Measurements from ENCODE around the gene DMC1. TPM values are rescaled to one million over a fixed set of nuclear protein-coding genes. Genes with fewer than 3 reads are reported as not detected.

DMC1 gene
- total and polyA plus RNA-seq, 2 of the 13 experiments (the other 11 are each of a cell fraction or from before 2014, with no cell fraction given): 0.82 TPM; not detected in 1

DNA sequence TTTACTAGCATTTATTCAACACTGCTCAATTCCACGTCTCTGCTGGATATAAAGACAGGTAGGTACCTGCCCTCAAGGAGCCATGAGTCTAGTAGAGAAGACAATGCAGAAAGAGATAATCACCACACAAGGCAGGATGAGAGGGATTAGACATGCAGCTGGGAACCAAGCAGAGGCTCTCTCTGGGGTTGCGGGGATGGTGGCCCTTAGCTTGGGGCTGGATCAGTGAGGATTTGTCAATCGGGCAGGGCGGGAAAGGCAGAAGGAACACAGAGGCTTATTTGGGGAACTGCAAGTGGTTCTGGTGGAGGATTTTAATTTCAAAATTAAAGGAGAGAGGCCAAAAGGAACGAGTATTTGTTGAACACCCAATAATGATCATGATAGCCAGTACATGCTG lies 8.5 kb upstream of the DMC1 start (continued):
- TF ChIP-seq, protein P1, sequence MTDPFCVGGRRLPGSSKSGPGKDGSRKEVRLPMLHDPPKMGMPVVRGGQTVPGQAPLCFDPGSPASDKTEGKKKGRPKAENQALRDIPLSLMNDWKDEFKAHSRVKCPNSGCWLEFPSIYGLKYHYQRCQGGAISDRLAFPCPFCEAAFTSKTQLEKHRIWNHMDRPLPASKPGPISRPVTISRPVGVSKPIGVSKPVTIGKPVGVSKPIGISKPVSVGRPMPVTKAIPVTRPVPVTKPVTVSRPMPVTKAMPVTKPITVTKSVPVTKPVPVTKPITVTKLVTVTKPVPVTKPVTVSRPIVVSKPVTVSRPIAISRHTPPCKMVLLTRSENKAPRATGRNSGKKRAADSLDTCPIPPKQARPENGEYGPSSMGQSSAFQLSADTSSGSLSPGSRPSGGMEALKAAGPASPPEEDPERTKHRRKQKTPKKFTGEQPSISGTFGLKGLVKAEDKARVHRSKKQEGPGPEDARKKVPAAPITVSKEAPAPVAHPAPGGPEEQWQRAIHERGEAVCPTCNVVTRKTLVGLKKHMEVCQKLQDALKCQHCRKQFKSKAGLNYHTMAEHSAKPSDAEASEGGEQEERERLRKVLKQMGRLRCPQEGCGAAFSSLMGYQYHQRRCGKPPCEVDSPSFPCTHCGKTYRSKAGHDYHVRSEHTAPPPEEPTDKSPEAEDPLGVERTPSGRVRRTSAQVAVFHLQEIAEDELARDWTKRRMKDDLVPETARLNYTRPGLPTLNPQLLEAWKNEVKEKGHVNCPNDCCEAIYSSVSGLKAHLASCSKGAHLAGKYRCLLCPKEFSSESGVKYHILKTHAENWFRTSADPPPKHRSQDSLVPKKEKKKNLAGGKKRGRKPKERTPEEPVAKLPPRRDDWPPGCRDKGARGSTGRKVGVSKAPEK (CRISPR knock-in tag; IDR thresholded peaks at IDR 0.05; ENCODE audit: borderline replicate concordance): no peak

DNA sequence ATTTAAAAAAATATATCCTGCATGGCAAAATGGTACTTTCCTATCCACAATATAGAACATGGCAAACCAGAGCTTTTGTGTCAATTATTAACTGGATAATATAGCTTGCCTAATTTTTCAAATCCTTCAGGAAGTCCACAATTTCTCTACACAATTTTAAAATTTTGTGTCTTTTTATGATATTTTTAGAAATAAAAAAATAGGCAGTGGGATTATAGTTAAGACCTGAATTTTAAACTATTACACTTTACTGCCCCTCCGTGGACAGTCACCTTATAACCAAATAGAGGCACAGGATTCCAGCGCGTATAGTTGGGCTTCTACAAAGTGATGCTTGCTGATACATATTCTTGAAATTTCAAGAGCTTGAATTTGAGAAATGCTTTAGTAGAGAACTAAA lies 2.1 kb upstream of the DMC1 start:
- ChIA-PET CTCF (ENCODE audit: low intra/inter-chr PET ratio, low total read pairs) (interaction anchor here (0.9 kb wide), 1 partner anchor 159 kb away, joined by 3 read pairs; no protein-coding TSS in a partner anchor), POLR2A (no interaction called here)
- in situ Hi-C loops (cut with HindIII; ENCODE audit: extremely low pct_ligation_motif_present, low pct_unique_long_range_greater_than_20kb): loop anchor here (5.0 kb wide), 1 partner anchor 160 kb away; no protein-coding TSS in a partner anchor
- intact Hi-C loops (cut with micrococcal nuclease; ENCODE audit: unreplicated experiment): no loop called here
- Histone ChIP-seq H3K36me3 (replicated peaks in 1 of 2; ENCODE audit: control insufficient read depth in 1 of 2, insufficient read depth in 2 of 2, low read length in 2 of 2) (no peaks in the 10 kb centered on the region), H3K27me3 (ENCODE audit: control insufficient read depth in 1 of 2, insufficient read depth in 2 of 2, low read length in 2 of 2) (no peaks in the 10 kb centered on the region), H3K4me1 (ENCODE audit: insufficient read depth, low read length) (peaks cover 13% of the 10 kb centered on the region), H3K79me2 (ENCODE audit: insufficient read depth, low read length) (no peaks in the 10 kb centered on the region), H3K9me3 (ENCODE audit: low read length) (no peaks in the 10 kb centered on the region), H3K4me3 (replicated peaks in 1 of 3; ENCODE audit: insufficient read depth in 1 of 3, low read depth in 2 of 3, low read length in 3 of 3) (no peak overlapping the region), H2AFZ (ENCODE audit: low read length) (no peak overlapping the region), H3K27ac (ENCODE audit: extremely low read length, insufficient read depth, low read length) (no peak overlapping the region), H4K20me1 (ENCODE audit: insufficient read depth, low read length) (no peaks in the 10 kb centered on the region), H3K4me2 (ENCODE audit: low read depth, low read length) (no peak overlapping the region), H3K9ac (ENCODE audit: insufficient read depth, low read depth, low read length) (no peak overlapping the region)
- FAIRE-seq (no peak), ATAC-seq (peak; percentile 54; the same call in 2 of the 3 replicates), DNase-seq (ENCODE audit: low spot score) (peak; percentile 38)
- WGBS (ENCODE audit: low lambda C conversion rate): 0% methylated on average over 3 of the region's 3 CpGs
- BruUV-seq (replicated peaks): no TSS peak
- no peak for TF ChIP-seq ZNF777 (CRISPR knock-in tag; IDR thresholded peaks at IDR 0.05)
- no peak for TF ChIP-seq ZMYM2 (CRISPR knock-in tag; IDR thresholded peaks at IDR 0.05)
- TF ChIP-seq STAG1 (CRISPR knock-in tag; IDR thresholded peaks at IDR 0.05): peak; percentile 72
- TF ChIP-seq, protein P2, sequence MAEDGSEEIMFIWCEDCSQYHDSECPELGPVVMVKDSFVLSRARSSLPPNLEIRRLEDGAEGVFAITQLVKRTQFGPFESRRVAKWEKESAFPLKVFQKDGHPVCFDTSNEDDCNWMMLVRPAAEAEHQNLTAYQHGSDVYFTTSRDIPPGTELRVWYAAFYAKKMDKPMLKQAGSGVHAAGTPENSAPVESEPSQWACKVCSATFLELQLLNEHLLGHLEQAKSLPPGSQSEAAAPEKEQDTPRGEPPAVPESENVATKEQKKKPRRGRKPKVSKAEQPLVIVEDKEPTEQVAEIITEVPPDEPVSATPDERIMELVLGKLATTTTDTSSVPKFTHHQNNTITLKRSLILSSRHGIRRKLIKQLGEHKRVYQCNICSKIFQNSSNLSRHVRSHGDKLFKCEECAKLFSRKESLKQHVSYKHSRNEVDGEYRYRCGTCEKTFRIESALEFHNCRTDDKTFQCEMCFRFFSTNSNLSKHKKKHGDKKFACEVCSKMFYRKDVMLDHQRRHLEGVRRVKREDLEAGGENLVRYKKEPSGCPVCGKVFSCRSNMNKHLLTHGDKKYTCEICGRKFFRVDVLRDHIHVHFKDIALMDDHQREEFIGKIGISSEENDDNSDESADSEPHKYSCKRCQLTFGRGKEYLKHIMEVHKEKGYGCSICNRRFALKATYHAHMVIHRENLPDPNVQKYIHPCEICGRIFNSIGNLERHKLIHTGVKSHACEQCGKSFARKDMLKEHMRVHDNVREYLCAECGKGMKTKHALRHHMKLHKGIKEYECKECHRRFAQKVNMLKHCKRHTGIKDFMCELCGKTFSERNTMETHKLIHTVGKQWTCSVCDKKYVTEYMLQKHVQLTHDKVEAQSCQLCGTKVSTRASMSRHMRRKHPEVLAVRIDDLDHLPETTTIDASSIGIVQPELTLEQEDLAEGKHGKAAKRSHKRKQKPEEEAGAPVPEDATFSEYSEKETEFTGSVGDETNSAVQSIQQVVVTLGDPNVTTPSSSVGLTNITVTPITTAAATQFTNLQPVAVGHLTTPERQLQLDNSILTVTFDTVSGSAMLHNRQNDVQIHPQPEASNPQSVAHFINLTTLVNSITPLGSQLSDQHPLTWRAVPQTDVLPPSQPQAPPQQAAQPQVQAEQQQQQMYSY (CRISPR knock-in tag; IDR thresholded peaks at IDR 0.05): no peak
- TF ChIP-seq SRF (IDR thresholded peaks at IDR 0.05; ENCODE audit: low read depth, low read length): no peak
- no peak for TF ChIP-seq DMAP1 (CRISPR knock-in tag; IDR thresholded peaks at IDR 0.05)
- TF ChIP-seq SYNCRIP (IDR thresholded peaks at IDR 0.05; ENCODE audit: insufficient read depth, low read depth, low read length): no peak
- no peak for TF ChIP-seq ZNF720 (CRISPR knock-in tag; IDR thresholded peaks at IDR 0.05)
- no peak for TF ChIP-seq CEBPB (IDR thresholded peaks at IDR 0.05; ENCODE audit: borderline replicate concordance, low read depth, low read length)
- TF ChIP-seq, protein P3, sequence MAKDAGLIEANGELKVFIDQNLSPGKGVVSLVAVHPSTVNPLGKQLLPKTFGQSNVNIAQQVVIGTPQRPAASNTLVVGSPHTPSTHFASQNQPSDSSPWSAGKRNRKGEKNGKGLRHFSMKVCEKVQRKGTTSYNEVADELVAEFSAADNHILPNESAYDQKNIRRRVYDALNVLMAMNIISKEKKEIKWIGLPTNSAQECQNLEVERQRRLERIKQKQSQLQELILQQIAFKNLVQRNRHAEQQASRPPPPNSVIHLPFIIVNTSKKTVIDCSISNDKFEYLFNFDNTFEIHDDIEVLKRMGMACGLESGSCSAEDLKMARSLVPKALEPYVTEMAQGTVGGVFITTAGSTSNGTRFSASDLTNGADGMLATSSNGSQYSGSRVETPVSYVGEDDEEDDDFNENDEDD (CRISPR knock-in tag; IDR thresholded peaks at IDR 0.05; ENCODE audit: borderline replicate concordance): no peak
- no peak for TF ChIP-seq SPEN (CRISPR knock-in tag; IDR thresholded peaks at IDR 0.05; ENCODE audit: low read depth)
- TF ChIP-seq ZNF326 (CRISPR knock-in tag; IDR thresholded peaks at IDR 0.05; ENCODE audit: borderline replicate concordance): no peak
- TF ChIP-seq, protein P4, sequence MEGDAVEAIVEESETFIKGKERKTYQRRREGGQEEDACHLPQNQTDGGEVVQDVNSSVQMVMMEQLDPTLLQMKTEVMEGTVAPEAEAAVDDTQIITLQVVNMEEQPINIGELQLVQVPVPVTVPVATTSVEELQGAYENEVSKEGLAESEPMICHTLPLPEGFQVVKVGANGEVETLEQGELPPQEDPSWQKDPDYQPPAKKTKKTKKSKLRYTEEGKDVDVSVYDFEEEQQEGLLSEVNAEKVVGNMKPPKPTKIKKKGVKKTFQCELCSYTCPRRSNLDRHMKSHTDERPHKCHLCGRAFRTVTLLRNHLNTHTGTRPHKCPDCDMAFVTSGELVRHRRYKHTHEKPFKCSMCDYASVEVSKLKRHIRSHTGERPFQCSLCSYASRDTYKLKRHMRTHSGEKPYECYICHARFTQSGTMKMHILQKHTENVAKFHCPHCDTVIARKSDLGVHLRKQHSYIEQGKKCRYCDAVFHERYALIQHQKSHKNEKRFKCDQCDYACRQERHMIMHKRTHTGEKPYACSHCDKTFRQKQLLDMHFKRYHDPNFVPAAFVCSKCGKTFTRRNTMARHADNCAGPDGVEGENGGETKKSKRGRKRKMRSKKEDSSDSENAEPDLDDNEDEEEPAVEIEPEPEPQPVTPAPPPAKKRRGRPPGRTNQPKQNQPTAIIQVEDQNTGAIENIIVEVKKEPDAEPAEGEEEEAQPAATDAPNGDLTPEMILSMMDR (CRISPR knock-in tag; IDR thresholded peaks at IDR 0.05): peak; percentile 62
